Hair follicular keratinocyte (primary cell): ENCODE measurements around the gene C2CD2L. TPM values are rescaled to one million over a fixed set of nuclear protein-coding genes. Genes with fewer than 3 reads are reported as not detected.

Source experiments
- total RNA-seq: library from RNA; depleted of rRNA; stranded (reverse); fragments of >200 nt; gene quantifications from 2 replicates; pipeline ENCODE4 v1.2.3, GENCODE V29; 2015

Gene C2CD2L
- total RNA-seq = 4.5 and 7.3 TPM in 2 replicates

DNA sequence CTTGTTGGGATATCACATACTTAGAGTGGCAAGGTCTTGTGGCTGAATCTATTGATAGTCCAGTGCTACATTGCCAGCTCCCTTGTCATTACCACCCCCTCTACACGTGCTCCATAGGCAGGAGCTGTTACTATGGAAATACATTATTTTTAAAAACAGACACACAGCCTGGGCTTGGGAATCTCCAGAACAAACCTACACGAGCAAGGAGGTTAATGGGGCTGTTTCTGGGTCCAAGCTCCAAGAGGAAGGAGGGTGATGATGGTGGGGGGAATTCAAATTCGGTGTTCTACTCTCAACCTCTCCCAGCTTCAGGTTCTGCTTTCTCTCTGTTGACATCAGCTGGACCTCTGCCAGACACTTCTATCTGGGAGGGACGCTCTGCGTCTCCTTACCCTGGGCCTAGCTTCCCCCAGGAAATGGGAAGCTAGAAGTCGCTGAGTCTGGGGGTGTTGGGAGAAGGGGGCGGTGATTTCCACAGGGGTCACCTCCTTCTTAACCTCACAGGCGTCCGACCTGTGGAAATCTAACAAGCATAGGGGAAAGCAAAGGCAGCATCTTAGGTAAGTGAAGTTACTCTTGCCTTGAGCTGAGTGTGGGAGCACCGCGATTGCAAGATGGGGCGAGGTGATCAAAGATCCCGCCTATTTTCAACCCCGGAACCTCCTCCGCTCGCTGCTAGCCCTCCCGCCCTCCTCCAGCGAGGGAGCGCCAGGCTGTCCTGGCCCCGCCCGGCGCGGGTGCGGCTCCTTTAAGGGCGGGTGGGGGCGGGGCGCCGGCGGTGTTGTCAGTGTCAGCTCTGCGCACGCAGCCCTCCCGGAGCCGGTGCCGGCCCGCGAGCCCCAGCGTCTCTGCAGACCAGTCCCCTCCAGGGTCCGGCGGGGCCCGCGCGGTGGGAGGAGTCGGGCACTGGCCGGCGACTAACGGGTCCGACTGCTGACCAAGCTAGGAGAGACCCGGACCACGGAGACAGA is at the start of gene C2CD2L:
Gene C2CD2L, plus strand, starts transcription at position 781 of the 974 bp plus-strand sequence. CDS start 398 bp downstream, outside the sequence.

DNA sequence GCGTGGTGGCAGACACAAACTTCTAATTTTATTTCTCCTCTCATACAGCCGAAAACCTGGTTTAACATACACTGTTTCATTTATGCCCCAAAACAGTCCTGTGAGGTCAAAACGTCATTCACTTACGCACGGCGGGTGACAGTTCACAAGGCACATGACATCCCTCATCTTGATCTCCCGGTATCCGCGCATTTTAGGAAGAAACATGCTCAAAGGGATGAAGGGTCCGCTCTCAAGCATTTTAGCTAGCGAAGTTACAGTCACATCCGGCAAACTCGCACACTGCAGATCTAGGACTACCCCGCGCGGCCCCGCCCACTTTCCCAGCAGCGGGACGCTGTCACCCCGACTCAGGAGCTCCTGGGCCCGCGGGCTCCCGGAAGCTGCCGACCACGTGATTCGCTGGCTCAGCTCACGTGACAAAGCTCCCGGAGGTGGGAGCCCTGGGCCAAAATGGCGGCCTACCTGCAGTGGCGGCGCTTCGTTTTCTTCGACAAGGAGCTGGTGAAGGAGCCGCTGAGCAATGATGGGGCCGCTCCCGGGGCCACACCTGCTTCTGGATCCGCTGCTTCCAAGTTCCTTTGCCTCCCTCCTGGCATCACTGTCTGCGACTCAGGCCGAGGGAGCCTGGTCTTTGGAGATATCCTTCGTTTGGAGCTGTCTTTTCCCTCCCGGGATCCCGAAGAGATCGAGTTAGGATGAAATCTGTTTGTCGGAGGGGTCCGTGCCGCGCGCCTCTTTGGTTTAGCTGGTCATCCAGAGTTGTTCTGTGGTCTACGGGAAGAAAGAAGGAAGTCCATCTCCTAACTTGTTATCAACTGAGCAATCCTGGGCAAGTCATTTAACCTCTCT is 39.5 kb upstream of the C2CD2L start, which contains the start of gene VPS11:
Gene VPS11, plus strand, starts transcription at position 448 of the 852 bp plus-strand sequence. Its CDS starts 6 bp downstream, at position 454.

DNA sequence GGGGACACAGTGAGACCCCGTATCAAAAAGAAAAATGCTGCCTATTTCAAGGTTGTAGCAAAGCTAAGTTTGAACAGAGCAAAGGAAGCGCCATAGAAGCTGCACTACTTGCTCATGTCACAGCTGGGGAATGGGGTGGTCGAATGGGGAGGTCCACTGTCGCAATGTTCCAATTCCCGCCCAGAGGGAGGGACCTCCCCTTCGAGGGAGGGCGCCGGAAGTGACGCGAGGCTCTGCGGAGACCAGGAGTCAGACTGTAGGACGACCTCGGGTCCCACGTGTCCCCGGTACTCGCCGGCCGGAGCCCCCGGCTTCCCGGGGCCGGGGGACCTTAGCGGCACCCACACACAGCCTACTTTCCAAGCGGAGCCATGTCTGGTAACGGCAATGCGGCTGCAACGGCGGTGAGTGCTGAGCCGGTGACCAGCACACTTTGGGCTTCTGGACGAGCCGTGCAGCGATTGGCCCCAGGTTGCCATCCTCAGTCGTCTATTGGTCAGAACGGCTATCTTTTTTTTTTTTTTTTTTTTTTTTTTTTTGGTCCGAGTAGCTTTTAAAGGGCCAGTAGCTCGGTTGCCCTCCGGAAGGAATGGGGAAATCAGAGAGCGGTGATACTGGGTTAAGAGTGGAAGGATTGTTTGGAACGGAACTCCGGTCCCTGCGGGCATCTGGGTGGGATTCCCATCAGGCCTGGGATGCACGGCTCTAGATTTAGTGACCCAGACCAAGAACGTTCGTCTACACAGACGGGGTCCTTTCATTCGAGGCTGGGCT is 22.3 kb upstream of the C2CD2L start, which contains the start of gene HMBS:
Gene HMBS, plus strand, starts transcription at position 219 of the 774 bp plus-strand sequence. Its CDS starts 153 bp downstream, at position 372.

DNA sequence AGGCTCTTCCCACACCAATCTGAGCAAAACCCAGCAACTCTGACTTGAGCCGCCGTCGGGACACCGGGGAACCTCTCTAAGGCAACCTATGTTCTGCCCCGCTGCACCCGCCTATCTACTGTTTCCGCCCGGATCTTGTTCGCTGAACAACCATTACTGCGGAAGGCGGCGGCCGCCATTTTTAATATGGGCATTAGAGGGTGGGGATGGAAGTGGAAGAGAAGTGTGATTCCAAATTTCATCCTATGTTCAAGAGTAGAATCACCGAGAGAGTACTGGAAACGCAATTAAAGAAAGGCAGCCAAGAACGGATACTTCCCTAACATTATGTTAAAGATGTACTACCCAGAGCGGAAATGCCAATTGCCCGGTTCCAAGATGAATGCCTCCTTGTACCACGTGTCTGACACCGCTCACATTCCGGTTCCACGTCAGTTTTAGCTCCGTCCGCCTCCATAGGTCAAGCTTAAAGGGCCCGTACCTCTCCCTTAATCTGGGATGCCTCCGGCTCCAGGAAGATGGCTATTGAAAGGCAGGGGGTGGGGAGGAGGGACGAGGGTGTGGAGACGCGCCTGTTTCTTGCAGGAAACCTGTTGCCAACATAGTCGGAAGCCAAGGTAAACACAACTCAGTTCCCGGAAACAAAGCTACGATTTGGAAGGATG is 5.3 kb upstream of the C2CD2L start, which contains the start of gene DPAGT1:
Gene DPAGT1, minus strand, starts transcription at position 95 of the 665 bp plus-strand sequence. CDS start 198 bp downstream, outside the sequence.

DNA sequence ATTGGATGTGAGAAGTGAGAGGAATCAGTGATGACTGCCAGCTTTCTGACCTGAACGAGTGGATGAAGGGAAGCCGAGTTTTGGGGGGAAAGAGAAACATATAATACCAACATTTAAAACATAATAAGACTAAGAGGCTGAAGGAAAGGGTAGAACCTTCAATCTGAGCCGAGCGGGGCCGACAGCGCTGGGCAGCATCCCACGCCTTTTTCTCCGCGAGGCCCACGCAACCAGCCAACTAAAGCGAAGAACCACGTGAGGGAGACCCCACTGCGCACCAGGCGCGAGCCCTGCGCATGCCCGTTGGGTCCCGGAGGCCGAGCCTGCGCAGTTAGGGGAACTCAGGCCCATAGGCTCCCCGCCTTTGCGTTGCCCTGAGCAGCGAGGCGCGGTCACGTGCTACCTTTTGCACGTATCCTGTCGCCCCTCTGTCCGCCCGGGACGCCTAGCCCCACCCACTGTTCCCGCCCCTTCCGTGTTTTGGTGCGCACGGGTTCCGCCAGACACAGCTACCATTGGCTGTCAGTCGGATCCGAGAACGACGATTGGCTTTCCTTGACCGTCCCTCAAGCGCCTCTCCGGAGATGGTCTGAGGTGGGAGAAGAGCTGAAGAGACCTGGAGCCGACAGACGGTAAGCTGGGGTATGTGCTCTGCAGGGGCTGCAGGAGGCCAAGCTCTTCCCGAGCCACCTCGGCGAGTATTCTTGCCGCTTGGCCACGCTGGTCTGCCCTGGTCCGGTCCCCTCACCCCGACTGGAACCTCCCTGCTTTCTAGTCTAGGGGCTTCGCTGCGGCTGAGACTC is 14.1 kb downstream of the C2CD2L start, which contains the start of gene HINFP:
Gene HINFP, plus strand, starts transcription at position 573 of the 803 bp plus-strand sequence. CDS start 5,365 bp downstream, outside the sequence.

DNA sequence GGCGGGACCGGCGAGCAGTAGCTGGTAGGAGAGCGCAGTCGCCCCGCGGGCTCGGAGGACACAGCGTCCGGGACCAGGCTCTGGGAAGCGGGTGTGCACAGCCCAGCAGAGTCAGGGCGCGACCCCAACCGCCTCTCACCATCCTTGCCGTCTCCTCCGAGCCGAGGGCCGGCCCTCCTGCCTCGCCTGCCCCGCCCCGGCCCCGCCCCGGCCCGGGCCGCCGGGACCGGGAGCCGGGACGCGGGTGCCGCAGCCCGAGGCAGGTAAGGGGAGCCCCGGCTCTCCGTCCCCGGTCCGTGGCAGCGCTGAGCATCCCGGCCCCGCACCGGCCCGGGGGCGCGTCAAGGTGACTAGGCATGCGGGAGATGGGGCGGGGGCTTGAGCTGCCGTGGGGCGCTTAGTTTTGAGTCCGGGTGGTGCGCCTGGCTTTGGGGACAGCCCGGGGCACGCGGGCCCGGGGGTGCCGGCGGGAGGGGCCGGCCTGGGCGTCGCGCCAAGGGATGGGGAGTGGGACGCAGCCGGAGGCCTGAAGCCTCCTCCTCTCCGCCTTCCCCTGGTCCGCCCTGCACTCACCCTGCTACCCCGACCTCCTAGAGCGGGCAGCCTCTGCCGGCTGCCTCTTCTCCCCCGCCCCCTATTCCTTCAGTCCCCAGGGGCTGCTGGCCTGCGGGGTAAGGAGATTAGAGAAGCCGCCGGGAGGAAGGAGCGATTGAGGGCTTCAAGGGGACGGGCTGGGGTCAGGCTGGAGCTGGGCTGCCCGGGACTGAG is 42.1 kb downstream of the C2CD2L start, which contains the start of gene ABCG4:
Gene ABCG4, plus strand, starts transcription at position 35 of the 768 bp plus-strand sequence. CDS start 914 bp downstream, outside the sequence.

Other genes with a start within 250 kb of the C2CD2L start
- not detected in 2 replicates for gene CXCR5, start 223.5 kb upstream of the C2CD2L start, total RNA-seq
- 23.8 and 25.0 TPM in 2 replicates for gene BCL9L, start 181.4 kb upstream of the C2CD2L start, total RNA-seq
- 0.30 TPM in 1 of 2 replicates, not detected in the other for gene UPK2, start 151.0 kb upstream of the C2CD2L start, total RNA-seq
- not detected in 2 replicates for gene FOXR1, start 135.6 kb upstream of the C2CD2L start, total RNA-seq
- gene CENATAC, start 109.2 kb upstream of the C2CD2L start, total RNA-seq = 5.2 and 7.8 TPM in 2 replicates
- gene RPS25, start 89.0 kb upstream of the C2CD2L start, total RNA-seq = 2,303 and 2,652 TPM in 2 replicates
- gene TRAPPC4, start 88.6 kb upstream of the C2CD2L start, total RNA-seq = 85.4 and 97.8 TPM in 2 replicates
- gene SLC37A4, start 76.5 kb upstream of the C2CD2L start, total RNA-seq = 22.0 and 24.0 TPM in 2 replicates
- 214 and 216 TPM in 2 replicates for gene HYOU1, start 50.1 kb upstream of the C2CD2L start, total RNA-seq
- gene VPS11, start 39.5 kb upstream of the C2CD2L start, total RNA-seq = 14.7 and 17.1 TPM in 2 replicates
- 22.5 and 29.3 TPM in 2 replicates for gene HMBS, start 22.5 kb upstream of the C2CD2L start, total RNA-seq
- 27.2 and 32.5 TPM in 2 replicates for gene DPAGT1, start 5.5 kb upstream of the C2CD2L start, total RNA-seq
- 8.4 and 13.1 TPM in 2 replicates for gene HINFP, start 14.2 kb downstream of the C2CD2L start, total RNA-seq
- 0.08 and 0.23 TPM in 2 replicates for gene ABCG4, start 41.7 kb downstream of the C2CD2L start, total RNA-seq
- gene NLRX1, start 61.4 kb downstream of the C2CD2L start, total RNA-seq = 13.6 and 18.8 TPM in 2 replicates
- gene NHERF4, start 78.1 kb downstream of the C2CD2L start, total RNA-seq = 0.16 TPM in 1 of 2 replicates, not detected in the other
- gene CBL, start 99.0 kb downstream of the C2CD2L start, total RNA-seq = 13.4 and 17.3 TPM in 2 replicates
- gene MCAM, start 209.8 kb downstream of the C2CD2L start, total RNA-seq = 409 and 417 TPM in 2 replicates
- gene RNF26, start 227.2 kb downstream of the C2CD2L start, total RNA-seq = 8.2 and 15.8 TPM in 2 replicates
- 0.15 and 0.55 TPM in 2 replicates for gene C1QTNF5, start 233.5 kb downstream of the C2CD2L start, total RNA-seq
- not detected in 2 replicates for gene MFRP, start 239.4 kb downstream of the C2CD2L start, total RNA-seq